Activated CD8-positive, alpha-beta memory T cell treated with anti-CD3 and anti-CD28 coated beads for 4 hours (primary cell): ENCODE data around the gene ANKS1B.

Source experiments
- DNase-seq, 2 donors: peaks; one replicate each; pipeline ENCODE4 v3.0.0-alpha.2; 2020; ENCODE audit warnings: low read depth in 2 of 2

Gene ANKS1B

DNA sequence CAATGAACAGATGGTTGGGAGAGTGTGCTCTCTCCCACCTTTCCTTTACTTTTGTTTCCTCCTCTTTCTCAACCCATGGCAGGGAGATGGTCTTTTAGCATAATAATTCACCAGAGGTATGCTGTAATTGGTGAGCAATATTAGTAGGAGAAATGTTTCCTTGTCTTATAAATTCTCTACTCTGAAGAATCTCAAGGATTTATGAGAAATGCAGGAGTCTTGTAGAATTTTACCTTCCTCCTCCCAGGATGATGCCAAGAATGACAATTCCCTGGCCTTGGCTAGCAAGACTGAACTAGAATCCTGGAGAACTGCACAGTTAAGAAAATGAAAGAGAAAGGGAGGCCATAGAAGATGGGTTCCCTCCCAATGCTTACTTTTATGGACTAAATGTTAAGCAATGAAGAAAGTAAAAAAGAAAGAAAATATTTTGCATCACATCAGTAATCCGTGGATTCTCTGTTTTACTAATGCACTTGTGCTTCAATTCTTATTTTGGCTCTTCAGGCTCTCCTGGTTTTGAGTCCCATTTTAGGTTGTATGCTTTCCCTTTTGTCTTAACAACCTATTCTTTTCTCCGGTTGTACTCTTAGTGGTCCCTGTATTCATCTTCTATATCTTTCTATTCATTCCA is 530.1 kb downstream of the ANKS1B start:
- no peak for DNase-seq

DNA sequence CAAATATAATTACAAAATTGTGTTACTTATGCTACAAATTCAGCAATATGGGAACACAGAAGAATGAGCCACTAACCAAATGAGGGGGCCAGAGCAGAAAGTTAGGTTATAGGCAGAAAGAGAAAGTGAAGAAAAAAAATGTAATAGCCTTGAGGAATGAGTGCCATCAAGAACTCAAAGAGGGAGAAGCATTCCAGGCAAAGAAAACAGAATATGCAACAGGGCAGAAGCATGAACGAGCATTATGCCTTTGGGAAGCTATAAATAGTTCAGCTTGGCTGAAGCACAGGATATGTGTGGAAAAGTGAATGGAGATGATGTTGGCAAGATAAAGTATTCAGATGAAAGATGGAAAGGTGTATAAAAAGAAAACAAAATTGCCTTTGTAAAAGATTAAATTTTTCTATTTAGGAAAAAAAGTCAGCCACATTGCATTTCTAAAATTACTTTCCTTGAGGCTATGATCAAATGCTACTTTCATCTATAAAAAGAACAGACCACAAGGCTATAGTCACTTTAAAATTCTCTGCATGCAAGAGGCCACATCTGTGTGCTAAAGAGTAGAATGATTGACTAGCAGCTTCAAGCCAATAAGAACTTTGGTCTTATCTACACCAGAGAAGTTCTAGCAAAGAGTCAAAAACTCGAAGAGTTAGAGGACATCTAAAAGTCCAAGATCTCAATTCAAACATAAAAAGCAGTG is 530.7 kb downstream of the ANKS1B start:
- DNase-seq, result no peak

DNA sequence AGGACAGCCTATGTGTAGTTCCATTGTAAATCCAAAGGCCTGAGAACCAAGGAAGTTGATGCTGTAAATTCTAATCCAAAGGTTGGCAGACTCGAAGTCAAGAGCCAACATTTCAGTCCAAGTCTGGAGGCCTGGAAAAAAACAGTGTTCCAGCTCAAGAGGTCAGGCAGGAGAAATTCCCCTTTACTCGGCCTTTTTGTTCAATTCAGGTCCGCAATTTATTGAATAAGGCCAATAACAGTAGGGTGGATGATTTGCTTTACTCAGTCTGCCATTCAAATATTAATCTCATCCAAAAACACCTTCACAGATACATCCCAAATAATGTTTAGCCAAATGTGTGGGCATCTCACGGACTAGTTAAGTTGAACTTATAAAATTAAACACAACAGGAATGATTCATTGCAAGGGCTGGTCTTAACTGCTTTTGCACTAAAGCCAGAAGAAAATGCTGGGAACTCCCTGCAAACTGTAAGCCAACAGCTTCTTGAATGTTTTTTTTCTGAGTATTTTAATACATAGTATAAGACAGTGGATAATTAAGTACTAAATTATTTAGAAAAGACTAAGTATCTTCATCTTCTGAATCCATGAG is 534.6 kb downstream of the ANKS1B start:
- no peak for DNase-seq

DNA sequence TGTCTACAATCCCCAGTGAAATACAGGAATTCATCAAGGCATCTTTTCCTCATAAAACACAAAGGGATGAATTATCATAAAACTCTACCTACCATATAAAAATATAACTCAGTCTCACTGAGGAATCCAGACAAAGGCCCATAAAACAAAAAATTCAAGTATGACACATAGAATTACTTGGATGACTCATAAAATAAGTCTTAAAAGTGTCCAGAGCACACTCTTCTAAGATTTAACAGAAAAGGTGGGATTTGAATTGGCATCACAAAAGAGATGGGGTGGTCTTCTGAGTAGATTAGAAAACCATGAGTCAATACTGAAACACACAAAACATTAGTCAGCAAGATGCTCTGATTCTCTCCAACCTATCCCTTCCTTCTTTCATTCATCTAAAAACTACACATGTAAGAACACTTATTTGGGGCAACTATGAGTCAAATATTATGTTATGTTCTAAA is 539.8 kb downstream of the ANKS1B start:
- DNase-seq, result no peak

DNA sequence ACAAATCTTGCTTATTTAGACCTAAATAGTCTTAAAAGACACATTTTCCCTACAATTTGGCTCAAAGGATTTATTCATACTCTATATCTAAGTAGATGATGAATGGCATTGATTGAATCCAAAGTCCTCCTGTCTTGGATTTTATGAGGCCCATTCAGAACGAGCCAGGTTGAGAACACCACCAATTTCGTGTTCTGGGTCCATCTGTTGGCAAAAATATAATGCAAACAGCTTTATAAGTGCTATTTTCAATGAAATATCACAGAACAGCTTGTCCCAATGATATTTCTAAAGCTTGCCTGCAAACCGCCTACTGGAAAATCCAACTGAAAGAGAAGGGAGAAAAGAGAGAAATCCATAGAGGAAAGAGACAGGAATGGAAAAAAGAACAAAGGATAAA is 542.0 kb downstream of the ANKS1B start:
- DNase-seq, result no peak

DNA sequence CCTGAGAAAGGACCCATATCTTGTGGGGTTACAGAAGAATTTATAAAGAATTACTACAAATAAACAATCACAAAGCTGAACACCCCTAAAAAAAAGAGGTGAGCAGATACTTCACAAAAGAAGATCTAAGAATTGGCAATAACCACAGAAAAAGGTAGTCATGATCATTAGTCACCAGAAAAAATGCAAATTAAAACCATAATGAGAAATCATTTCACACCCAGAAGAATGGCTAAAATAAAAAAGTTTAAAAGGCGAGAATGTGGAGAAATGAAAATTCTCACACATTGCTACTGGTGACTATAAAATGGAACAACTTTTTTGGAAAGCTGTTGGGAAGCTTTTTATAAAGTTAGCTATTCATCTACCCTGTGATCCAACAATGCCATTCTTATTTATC is 545.3 kb downstream of the ANKS1B start:
- no peak for DNase-seq

DNA sequence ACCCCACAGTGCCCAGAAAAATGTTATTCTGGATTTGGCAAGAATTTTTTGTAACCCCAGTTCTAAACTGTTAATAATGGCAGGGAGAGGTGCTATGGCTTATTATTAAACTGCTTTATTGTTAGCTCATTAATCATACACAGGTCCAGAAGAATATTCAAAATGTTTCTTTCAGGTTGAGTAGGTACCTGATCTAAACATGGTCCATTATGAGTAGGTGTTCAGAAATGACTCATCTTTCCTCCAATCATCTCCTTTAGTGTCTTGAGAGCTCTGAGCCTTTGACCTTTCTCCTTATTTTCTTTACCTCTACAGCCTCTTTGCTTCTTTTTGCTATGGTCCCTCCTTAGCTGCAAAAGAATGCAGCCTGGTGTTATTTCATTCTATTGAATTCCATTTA is 548.2 kb downstream of the ANKS1B start:
- DNase-seq, result no peak

DNA sequence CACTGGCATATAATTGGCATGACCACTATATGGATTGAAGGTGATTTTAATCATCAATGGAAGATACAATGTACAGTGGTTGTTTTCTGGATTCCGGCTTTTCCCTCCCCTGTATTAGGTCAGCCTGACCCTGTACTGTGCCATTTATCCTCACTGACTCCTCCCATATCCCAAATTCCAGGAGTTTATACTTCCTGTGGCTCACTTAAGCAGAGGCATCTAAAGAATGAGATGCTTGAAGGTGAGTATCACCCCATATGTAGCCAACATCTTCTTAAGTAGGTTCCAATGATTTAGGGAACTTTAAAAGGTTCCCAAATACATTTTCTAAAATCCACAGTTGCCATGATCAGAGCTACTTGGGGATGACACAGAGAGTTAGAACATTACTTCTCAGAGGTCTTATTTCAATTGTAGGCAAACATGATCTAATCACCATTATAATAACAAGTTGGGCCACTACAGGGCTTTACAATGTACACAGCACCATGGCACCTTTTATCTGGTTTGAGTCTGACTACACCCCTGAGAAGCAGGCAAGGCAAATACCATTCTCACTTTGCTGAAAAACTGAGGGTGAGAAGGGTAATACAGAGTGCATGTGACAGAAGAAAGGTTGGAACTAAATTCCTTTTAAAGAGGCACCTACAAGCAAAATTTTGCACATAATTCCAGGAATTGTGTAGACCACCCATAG is 549.5 kb downstream of the ANKS1B start:
- no peak for DNase-seq

DNA sequence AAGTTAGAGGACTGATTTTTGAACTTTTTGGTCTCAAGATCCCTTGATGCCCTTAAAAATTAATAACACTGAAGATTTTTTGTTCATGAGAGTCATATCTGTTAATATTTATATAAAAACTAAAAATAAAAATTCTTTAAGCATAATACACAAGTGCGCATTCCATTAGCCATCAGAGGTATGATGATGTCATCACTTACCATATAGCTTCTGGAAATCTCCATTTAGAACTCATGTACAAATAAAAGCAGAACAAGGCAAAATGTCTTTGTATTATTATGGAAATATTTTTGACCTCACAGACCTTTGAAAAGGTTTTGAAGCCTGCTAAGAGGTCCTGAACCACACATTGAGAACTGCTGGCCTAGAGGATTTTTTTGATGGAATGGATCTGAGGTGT is 551.6 kb downstream of the ANKS1B start:
- DNase-seq, result no peak

DNA sequence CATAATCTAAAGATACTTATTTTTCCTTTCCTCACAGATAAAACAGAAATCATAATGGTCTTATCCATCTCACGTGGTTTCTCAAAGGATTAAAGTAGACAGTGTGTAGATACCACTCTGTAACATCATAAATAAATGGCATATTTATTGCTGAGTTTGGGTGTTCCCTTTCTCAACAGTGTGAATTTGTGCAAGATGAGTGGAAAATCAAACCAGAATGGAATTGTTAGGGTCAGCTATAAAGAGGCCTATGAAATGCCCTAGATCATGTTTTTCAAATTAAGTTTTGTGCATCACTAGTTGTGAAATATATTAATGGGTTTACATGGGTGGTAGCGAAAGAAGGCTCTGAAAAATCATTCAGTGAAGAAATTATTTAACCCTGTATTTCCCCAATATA is 553.5 kb downstream of the ANKS1B start:
- DNase-seq, result no peak

DNA sequence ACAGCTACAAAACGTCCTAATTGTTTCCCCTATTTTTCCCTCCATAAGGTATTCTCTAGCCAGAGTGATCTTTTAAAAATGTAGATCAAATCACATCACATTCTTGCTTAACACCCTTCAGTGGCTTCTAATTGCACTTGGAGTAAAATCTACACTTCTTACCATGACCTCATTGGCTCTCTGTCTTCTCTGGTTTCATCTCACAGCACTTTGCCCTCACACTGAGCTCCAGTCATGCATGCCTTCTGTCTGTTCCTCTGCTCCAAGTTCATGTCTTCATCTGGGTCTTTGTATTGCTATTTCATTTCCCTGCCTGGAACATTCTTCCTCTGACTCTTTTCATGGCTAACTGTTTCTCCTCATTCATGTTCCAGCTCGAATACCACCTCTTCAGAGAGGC is 557.6 kb downstream of the ANKS1B start:
- no peak for DNase-seq

DNA sequence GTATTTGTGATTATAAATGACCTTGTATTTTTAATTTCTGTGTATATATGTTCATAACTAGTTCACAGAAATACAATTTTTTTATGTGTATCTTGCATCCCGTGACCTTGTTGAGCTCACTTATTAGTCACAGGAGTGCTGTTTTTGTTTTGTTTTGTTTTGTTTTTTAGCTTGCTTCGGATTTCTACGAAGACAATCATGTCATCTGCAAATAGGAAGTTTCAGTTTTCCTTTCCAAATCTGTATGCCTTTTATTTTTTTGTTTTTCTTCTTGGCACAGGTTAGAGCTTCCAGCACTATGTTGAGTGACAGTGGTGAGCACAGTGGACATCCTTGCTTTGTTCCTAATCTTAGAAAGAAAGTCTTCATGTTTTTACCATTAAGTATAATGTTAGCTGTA is 566.4 kb downstream of the ANKS1B start:
- no peak for DNase-seq

DNA sequence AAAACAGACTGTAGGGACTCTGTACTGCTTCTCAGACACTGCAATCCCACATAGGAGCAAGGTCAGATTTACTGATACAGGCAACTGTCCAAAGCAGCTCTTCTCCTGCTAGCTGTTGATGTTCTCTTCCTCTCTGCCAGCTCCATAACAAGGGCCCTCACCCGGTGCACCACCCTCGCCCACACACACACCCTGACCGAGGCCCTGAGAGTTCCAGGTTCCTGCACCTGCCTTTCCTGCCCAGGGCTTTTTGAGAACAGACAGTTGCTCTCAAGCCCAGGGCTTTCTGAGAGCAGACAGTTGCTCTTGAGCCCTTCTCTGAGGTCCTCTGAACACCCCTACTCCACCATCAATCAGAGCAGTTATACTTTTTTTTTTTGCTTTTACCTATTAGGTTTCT is 571.0 kb downstream of the ANKS1B start:
- no peak for DNase-seq

DNA sequence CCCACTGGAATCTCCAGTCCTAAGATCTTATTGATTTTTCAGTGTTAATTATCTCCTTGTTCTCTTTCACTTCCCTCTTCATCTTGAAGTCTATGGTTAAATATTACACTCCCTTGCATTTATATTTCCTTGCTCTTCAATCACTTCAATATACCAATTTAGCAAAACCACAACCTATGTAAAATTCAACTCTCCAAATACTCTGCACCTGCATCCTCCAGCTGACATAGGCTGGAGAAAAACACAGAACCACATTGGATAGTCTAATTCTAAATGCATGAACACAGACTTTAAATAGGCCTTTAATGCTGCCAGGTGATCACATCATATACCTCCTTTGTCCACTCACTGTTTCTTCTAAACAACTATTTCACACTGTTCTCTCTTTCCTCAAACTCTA is 591.0 kb downstream of the ANKS1B start:
- DNase-seq, result no peak

DNA sequence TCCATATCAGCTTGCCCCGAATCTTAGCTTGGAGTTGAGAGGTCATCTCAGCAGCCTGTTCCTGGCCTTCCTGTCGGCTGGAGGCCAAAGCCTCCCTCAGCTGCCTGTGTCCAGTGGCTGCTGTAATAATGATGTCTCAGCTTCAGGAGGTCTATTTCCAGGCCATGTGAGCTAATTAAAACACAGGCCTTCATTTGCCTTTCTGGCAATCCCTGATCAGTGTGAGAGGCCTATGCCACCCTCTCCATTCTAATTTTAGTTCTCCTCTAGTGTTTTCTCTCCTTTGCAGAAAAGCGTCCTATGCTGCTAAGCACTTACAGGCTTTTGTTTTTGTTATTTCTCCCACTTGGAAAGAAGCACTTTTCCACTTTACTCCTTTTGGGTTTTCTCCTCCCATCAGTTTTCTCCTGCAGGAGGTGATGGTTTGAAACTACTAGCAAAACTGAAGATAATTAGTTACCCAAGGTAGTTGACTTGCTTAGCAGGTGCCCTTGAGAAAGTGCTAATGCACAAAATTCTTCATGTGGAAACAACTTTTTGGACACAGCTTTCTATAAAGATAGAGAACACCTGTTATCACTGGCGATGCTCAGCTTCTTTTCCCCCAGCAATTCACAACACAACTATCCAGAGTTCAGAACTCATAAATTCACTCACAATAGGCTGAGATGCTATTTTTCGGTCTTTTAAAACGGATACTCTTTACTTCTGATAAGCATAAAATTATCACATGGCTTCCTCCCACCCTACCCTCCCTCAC is 592.5 kb downstream of the ANKS1B start:
- DNase-seq, result no peak

DNA sequence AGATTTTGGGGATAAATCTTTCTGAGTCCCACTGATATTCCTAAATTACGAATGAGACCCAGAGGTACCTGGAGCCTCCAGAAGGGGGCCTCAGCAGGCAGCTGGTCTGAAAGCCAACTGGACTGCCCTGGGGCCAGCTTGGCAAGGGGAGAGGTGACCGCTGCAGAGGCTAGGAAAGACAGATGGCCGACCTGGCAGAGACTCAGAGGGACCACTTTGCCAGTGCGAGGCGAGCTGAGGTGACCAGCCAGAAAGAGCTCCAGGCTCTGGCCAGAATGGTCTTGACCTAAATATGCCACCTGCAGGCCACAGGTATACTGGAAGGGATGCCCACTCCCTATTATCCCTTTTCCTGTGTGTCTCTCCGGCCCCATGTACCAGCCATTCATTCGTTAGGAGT is 594.0 kb downstream of the ANKS1B start:
- DNase-seq, result no peak

DNA sequence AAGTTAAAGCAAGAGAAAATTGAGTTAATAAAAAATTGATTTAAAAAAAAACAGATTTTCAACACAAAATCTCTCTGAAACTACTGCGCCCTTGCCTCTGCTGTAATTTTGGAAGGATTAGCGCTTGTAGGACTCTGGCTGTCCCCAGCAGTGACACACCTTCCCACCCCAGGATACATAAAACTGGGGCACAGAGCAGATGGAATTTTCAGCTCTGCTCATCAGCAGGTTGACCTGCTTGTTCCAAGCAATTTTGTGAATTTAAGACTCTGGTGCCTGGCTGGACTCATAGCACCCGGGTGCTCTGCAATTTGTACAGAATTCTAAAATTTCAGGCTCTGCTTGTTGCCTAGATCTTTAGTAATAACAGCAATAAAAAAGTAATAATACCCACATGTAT is 595.0 kb downstream of the ANKS1B start:
- no peak for DNase-seq

DNA sequence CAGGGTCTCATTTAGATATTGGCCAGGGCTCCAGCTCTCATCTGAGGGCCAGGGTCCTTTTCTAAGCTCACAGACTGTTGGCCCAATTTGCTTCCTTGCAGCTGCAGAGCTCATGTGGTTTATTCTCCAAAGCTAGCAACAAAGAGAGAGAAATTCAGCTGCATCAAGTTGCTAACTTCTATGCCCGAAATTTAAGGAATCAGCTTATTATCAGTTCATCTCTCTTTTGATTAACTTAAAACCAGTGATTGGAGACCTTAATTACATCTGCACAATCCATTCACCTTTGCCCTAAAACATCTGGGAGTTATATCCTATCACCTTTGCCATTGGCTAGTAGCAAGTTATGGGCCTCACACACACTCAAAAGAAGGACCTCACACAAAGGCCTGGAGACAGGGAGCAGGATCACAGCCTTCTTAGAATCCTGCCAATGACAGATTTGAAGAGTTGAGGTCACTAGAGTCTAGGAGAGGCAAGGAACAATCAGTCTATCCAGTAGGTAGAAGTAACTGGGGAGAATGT is 596.0 kb downstream of the ANKS1B start:
- DNase-seq, result no peak

DNA sequence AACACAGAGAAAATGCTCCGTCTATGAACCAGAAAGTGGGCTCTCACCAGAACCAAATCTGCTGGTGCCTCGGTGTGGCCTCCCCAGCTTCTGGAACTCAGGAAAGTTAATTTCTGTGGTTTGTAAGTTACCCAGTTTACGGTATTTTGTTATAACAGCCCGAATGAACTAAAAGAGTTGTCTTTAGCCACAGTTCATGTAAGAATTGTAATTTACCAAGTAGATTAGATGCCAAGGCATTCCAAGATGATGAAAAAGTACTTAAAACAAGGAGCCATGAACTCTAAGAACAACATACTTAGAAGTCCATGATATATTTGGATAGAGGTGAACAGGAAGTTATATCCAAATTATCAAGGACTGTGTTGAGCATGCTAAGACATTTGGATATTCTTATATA is 597.1 kb downstream of the ANKS1B start:
- DNase-seq, result no peak

DNA sequence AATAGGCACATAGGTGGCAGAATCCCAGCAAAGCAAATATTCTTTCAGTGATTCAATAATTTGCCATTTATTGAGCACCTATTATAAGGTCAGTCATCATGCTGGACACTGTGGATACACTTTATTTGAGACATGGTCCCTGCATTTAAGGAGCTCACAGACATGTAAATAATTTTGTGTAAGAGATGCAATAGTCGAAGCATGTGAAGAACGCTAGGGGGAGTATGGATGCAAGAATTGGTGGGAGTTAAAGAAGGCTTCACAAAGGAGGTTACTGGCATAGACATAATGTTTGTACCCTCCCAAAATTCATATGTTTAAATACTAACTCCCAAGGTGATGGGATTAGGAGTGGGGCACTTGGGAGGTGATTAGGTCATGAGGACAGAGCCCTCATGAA is 597.8 kb downstream of the ANKS1B start:
- no peak for DNase-seq

DNA sequence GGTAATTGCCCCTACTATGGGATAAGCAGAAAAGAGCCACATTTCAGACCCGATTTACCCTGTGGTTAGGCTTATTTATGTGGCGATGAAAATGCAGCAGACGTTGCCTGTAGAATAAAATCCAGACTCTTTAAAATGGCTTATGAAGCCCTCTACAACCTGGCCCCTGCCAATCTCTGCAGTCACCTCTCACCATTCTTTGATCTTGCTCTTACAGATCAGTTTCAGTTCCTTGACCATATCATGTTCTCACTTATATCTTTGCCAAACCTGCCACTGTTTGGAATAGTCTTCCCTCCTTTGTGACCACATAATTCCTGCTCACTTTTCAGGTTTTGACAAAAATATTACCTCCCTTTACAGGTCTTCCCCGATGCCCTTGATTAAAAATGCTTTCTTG is 601.5 kb downstream of the ANKS1B start:
- DNase-seq, result no peak

DNA sequence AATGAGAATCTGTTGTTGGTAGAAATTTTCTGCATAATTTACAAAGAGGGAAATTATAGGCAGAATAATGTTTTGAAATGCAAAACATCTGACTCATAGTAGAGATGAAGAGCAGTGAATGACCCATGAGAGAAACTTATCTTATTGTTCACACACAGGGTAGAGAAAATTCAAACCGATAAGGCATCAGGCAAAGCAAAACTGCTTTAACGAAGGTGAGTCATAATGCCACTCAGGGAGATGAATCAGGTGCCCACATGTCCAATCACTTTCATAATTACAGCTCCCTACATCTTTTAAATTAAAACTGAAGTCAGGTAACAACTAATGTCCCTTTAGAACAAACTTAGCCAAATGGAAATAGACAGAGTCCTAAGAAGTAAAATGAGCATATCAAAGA is 602.7 kb downstream of the ANKS1B start:
- DNase-seq, result no peak
